Kidney epithelial cell (primary cell): ENCODE measurements around the gene SULT2B1. TPM values are rescaled to one million over a fixed set of nuclear protein-coding genes. Genes with fewer than 3 reads are reported as not detected.

Experiments used
- DNase-seq: peaks from one replicate; pipeline ENCODE4 v3.0.0-alpha.2; 2010; ENCODE audit warnings: low read depth
- H3K27me3 ChIP-seq: 2 replicates; pipeline ENCODE4 v1.6.0; 2011; ENCODE audit warnings: low read length; ENCODE audit not compliant: control insufficient read depth, insufficient read depth
- H3K36me3 ChIP-seq: 2 replicates; pipeline ENCODE4 v1.5.1; 2011; ENCODE audit warnings: low read length; ENCODE audit not compliant: control insufficient read depth, insufficient read depth
- H3K4me3 ChIP-seq: 2 replicates; pipeline ENCODE4 v1.5.1; 2011; ENCODE audit warnings: low read depth, mild to moderate bottlenecking, control low read depth, low read length
- CTCF ChIP-seq: IDR thresholded peaks from 2 replicates; pipeline ENCODE4 v1.5.1; 2011; ENCODE audit warnings: mild to moderate bottlenecking, moderate library complexity, low read length, control low read depth, inconsistent platforms; ENCODE audit not compliant: insufficient read depth, poor library complexity, severe bottlenecking
- total RNA-seq: library from RNA; depleted of rRNA; stranded (reverse); fragments of >200 nt; gene quantifications from 2 replicates; pipeline ENCODE4 v1.2.3, GENCODE V29; 2015

Gene SULT2B1
- total RNA-seq, 1 donor from 2014 or later = 0.50 TPM

- no peak for TF ChIP-seq CTCF
- DNase-seq = no peak
- Histone ChIP-seq H3K4me3 (no peak overlapping the region), H3K36me3 (no peaks in the 10 kb centered on the region), H3K27me3 (no peaks in the 10 kb centered on the region)
These were observed 35.4 kb downstream of the SULT2B1 start for GRCh38 chr19:48587387-48587786.

GRCh38 chr19:48588670-48589401 lies 36.9 kb downstream of the SULT2B1 start:
- DNase-seq = peak; percentile 61
- peak overlapping the region; percentile 1 for H3K4me3 ChIP-seq
- H3K27me3 ChIP-seq = no peaks in the 10 kb centered on the region
- H3K36me3 ChIP-seq = no peaks in the 10 kb centered on the region
- peak; percentile 99 for TF ChIP-seq CTCF

GRCh38 chr19:48591021-48591420 lies 39.0 kb downstream of the SULT2B1 start:
- DNase-seq = no peak
- H3K36me3 ChIP-seq = no peaks in the 10 kb centered on the region
- no peak for TF ChIP-seq CTCF

GRCh38 chr19:48595171-48595570 lies 43.2 kb downstream of the SULT2B1 start:
- Histone ChIP-seq H3K4me3 (no peak overlapping the region), H3K36me3 (no peaks in the 10 kb centered on the region), H3K27me3 (peaks cover 11% of the 10 kb centered on the region)
- TF ChIP-seq CTCF = no peak
- DNase-seq = no peak

More at GRCh38 chr19:48591021-48591420, 39.0 kb downstream of the SULT2B1 start:
- no peak overlapping the region for H3K4me3 ChIP-seq
- no peaks in the 10 kb centered on the region for H3K27me3 ChIP-seq

GRCh38 chr19:48595833-48596232 lies 43.9 kb downstream of the SULT2B1 start:
- TF ChIP-seq CTCF = no peak
- DNase-seq = no peak
- Histone ChIP-seq H3K36me3 (no peaks in the 10 kb centered on the region), H3K27me3 (peaks cover 11% of the 10 kb centered on the region), H3K4me3 (no peak overlapping the region)

- DNase-seq = no peak
- Histone ChIP-seq H3K4me3 (no peak overlapping the region), H3K36me3 (no peaks in the 10 kb centered on the region), H3K27me3 (peaks cover 11% of the 10 kb centered on the region)
- no peak for TF ChIP-seq CTCF
These were observed 44.3 kb downstream of the SULT2B1 start for GRCh38 chr19:48596237-48596636.
